ENCODE results near the gene RRAD.

RRAD gene

GRCh38 chr16:66917741-66918140, 7.6 kb downstream of the RRAD start:
- no peak for DNase-seq (ENCODE audit: low read depth, low spot score)

DNA sequence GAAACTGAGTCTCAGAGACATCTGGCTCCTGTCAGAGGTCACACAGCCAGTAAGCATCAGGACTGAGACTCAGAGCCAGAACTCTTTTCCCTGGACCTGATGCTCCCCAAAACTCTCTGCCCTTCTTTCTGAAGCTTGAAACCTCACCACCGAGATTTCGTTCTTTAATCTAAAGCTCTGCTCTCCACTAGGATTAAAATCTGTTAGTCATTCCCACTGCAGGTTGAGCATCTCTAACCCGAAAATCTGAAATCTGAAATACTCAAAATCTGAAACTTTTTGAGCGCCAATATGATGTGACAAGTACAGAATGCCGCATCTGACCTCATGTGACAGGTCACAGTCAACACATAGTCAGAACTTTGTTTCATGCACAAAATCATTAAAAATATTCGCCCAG, 8.8 kb downstream of the RRAD start:
- DNase-seq (ENCODE audit: low read depth, low spot score): no peak

- no peak for DNase-seq (ENCODE audit: low read depth, low spot score)
Observed at GRCh38 chr16:66915041-66915440, 10.3 kb downstream of the RRAD start.

GRCh38 chr16:66914541-66914940, 10.8 kb downstream of the RRAD start:
- no peak for DNase-seq (ENCODE audit: low read depth, low spot score)

DNA sequence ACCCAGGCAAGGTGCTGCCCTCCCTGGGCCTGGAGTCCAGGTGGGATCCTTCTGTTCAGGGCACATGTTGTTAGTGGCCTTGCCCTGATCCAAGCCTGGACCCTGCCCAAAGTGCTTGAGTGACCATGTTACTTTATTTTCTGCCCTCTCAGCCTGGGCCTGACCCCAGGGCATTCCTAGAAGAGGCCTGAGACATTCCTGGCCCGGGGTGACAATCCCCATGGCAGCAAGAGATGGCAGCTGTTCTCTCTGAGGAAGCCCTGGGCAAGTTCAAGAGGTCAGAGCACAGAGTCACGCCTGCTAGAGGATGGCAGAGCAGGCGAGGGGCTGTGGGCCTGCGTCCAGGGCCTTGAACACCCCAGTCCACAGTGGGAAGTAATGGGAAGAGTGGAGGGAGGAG, 11.6 kb downstream of the RRAD start:
- DNase-seq (ENCODE audit: low read depth, low spot score): no peak

GRCh38 chr16:66913081-66913480, 12.3 kb downstream of the RRAD start:
- peak; percentile 42 for DNase-seq (ENCODE audit: low read depth, low spot score)

DNA sequence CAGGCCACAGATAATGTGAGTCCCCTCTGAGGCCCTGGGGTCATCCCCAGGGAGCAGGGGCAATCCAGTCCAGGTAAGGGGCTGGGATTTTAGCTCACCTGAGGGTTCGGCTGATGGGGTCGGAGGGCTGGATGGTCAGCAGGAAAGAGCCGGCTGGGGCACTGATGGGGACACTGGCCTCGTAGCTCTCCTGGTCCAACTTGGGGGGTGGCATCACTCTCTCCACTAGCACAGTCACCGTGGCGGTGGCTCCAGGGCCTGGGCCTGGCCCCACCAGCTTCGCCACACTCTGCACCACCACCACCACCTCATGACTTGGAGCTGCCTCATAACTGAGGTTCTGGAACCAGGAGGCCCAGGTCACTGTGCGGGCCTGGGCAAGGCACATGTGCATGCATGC, 13.5 kb downstream of the RRAD start:
- DNase-seq (ENCODE audit: low read depth, low spot score): no peak

- no peak for DNase-seq (ENCODE audit: low read depth, low spot score)
Observed at GRCh38 chr16:66911112-66911511, 14.2 kb downstream of the RRAD start.

GRCh38 chr16:66910175-66910940, 15.0 kb downstream of the RRAD start:
- no peak for DNase-seq (ENCODE audit: low read depth, low spot score)

DNA sequence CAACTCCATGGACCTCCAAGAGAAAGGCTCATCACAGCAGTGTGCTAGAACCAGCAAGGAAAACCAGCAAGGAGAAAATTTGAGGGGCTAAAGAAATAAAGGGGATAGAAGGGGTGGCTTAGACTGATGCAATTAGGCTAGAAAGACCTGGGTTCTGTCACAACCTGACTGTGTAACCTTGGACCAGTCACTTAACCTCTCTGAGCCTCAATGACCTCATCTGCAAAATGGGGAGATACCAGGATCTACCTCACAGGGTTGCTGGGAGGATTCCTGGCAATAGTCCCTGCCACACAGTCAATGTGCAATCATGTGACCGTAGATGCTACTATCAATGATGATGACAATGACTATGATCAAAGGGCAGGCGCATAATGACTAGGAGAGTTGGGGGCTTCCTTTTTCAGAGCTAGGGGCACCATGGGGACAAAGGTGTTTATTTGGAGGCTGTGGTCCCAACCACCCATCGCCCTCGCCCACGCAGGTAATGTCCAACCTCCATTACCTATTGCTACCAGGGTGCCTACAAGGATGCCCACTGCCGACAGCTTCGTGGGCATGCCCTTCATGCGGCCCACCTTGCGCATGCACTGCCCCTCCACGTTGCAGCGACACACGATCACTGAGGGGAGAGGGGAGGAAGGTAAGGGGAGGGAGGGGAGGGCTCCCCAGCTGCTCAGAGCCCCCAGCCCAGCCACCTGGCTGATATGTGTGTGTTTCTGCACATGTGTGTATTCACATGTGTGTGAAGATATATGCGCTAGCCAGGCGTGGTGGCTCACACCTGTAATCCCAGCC, 16.4 kb downstream of the RRAD start:
- DNase-seq (ENCODE audit: low read depth, low spot score): no peak

GRCh38 chr16:66908116-66908515, 17.2 kb downstream of the RRAD start:
- no peak for DNase-seq (ENCODE audit: low read depth, low spot score)

DNA sequence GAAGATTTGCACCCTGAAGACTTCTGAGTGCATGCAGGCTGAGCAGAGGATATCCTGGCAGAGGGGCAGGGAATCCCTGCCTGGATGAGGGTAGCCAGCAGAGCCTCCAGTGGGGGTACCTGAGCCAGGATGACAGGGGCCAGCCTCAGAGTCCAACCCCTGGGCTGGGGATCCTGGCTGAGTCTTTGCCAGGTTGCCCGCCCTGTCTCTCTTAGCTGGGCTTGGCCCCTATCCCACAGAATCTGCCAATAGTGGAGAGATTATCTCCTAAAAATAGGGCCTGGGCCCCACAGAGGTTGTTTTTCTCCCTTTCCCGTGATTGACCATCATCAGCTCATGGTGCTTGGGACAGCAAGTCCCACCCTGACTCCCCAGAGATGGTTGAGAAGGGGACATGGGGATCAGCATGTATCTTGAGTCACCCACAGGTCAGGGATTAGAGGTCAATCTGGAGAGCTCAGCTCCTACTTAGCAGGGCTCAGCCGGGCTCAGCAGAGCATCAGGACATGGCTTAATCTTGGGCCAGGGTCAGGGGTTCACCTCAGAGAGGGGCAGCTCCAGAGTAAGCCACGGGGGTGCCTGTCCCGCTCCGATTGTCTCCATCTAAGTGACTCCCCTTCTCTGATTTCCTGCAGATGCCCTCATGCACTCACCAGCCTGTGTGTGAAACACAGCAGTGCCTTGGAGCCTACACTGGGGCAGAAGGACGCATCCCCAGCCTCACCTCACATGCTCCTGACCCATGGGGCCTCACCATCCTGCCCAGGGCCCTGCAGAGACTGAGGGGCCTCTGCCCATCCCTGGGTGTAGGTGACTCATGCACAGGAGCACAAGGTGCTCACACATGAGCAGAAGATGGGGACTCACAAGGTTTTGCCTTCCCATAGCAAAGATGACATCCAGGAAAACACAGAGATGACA, 18.2 kb downstream of the RRAD start:
- no peak for DNase-seq (ENCODE audit: low read depth, low spot score)

- DNase-seq (ENCODE audit: low read depth, low spot score): no peak
Observed at GRCh38 chr16:66905633-66906539, 19.4 kb downstream of the RRAD start.

- DNase-seq (ENCODE audit: low read depth, low spot score): no peak
Observed at GRCh38 chr16:66904846-66905632, 20.3 kb downstream of the RRAD start.

DNA sequence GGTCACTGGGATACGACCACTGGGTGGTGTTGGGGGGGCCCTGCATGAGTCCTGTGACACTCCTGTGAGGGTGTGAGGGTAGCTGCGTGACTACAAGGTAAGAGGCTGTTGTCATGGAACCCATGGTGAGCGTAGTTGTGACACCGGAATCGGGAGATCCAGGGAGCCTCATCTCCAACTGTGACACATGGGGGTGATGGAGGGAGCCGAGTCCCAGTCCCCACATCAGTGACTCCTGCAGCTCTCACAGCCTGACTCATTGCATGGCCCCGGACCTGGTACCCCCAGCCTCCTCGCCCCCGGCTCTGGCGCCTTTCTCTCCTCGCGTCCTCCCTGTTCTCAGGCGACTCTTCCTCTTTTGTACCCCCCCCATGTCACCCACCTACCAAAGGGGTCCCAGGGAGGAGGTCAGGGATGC, 20.9 kb downstream of the RRAD start:
- no peak for DNase-seq (ENCODE audit: low read depth, low spot score)

DNA sequence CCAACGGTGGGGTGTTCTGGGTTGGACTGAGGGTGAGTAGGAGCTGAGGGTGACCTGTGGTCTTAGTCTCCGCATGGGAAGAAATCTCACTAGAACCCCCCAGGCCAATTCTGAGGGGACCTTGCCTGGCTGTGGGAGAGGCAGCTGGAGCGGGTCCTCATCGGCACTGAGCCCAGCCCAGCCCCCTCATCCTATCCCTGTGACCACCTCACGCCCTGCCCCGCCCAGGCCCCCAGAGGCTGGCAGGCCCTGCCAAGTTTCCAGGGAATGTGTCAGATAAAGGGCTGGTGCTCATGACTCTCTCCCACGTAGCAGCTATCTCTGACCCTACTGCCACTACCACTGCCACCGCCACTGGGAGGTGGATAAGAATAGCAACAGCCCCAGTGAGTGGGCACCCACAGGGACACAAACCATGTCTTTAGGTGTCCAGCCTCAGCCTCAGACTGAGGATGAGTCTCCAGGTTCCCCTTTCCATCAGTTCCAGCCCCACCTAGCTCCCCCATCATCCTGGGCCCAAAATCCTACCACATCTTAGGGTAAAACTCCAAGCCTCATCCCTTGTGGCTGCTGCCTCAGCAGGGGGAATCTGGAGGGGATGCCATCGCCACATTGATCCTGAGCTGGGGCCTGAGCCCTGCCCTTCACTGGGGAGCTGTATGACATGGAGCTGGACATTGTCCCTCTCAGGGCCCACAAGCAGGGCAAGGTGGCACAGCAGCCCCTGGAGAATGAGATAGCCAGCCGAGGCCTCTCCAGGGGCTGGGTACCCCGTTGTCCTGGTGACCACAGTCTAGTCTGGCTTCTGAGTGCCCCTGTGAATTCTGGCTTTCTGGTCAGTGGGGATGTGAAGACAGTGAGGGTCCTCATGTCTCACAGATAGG, 21.5 kb downstream of the RRAD start:
- DNase-seq (ENCODE audit: low read depth, low spot score): no peak

DNA sequence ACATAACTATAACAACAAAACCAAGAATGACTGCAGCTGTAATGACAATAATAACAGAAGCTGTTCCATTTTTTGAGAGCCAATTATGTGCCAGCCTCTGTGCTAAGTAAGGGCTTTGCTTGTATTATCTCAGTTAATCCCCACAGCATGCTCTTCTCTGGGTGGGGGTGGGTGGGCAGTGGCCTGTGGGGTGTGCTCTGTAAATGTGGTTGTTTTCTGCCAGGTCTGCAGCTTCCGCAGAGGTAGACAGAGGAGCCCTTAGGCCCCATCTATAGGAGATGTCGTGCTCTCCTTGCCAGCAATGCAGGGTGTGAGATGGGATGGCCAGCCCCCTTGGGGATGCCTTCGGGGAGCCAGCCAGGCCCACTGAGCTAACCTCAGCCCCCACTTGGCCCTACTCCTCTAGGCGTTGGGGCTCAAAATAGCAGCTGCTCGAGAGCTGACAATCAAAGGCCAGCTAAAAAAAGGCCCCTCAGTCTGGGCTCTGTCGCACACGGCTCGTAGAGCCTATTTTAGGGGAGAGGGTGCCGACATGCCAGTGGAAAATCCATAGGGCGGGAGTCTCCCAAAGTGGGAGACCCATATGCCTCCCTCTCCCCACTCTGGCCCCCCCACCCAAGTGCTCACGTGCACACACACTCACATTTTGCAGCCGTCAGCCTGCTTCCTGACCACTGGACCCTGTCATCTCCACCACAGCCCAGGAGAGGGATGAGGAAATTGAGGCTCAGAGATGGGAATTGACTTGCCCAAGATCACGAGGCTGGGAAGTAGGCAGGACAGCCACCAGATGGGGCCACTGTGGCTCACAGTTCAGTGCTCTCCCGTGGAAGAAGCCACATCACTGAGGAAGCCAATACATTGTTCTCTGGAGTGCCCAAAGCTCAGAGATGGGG, 22.4 kb downstream of the RRAD start:
- no peak for DNase-seq (ENCODE audit: low read depth, low spot score)

GRCh38 chr16:66901626-66902025, 23.7 kb downstream of the RRAD start:
- no peak for DNase-seq (ENCODE audit: low read depth, low spot score)
